ENCODE results near the gene EVL.
"Not testable (repeated sequence)": the region's sequence is repeated elsewhere in the genome, so short reads cannot be mapped to it uniquely, and the experiment has no call there.

EVL gene

DNA sequence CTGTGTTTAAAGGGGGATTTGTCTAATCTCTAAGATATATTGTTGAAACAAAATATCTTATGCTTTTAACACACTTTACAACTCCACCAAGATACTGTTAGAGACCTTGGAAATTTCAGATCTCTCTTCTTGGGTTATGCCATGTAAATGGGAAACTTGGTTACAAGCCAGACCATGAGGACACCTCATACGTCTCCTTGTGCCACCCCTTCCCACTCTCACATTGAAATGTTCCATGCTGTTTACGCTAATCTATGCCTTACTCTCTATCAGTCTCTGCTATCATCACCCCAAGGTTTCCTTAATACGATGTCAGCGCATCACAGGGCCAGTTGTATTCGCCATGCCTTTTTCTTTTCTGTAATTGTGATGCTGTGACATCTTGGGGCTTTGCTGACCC lies 107.6 kb downstream of the EVL start:
- no peak for DNase-seq (ENCODE audit: low read depth)

DNA sequence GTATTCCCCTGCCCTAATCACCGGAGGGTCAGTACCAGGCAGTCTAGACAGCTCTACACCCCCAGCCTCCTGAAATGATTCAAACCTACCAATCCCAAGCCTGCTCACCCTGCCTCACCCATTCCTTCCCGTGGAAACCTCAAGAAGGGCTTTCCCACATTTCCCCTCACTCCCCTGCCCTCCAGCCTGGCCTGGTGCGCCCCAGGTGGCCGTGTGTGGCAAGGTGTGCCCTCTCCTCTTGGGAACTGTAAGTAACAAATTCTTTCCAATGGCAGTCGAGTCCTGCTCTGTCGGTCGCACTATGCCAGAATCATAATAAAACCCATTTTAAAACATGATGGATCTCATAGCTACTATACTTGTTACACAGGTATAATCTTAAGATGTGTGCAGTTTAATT lies 108.1 kb downstream of the EVL start:
- DNase-seq (ENCODE audit: low read depth), result no peak

DNA sequence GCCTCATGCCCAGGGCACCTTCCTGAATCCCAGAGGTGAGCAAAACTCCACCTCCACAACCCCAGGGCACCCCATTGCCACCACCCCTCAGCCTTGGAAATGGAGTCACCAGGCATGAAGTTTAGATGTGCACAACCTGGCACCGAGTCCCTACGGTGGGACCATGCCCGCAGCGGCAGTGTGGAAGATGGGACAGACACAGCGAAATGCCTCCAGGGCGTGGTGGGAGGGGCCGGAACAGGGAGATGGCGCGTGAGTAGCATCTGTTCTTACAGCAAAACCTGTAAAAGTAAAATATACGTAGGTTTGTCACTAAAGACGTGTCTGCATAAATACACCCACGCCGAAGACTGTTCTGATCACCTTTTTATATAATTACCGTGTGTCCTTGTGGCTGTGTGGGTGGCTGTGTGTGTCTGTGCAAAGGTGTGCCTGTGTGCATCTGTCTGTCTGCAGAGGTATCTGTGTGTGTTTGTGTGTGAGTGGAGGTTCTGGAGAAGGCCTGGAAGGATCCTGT lies 111.6 kb downstream of the EVL start:
- DNase-seq (ENCODE audit: low read depth), result no peak

DNA sequence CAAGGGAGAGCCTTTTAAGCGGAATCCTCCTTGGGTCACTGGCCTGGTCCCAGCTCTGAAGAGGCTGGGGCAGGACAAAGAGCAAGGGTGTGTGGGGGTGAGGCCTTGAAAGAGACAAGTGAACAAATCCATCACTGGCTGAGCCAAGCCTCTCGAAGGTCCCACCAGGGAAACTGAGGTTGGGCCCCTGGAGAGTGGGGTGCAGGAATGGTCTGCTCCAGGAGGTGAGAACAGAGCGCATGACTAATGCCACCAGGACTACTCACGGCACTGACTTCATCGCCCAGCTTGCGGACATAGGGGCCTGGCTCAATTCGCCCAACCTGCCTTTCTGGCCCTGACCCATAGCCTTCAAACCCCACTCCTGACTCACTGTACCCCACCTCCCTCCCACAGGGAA lies 113.5 kb downstream of the EVL start:
- DNase-seq (ENCODE audit: low read depth), result no peak

DNA sequence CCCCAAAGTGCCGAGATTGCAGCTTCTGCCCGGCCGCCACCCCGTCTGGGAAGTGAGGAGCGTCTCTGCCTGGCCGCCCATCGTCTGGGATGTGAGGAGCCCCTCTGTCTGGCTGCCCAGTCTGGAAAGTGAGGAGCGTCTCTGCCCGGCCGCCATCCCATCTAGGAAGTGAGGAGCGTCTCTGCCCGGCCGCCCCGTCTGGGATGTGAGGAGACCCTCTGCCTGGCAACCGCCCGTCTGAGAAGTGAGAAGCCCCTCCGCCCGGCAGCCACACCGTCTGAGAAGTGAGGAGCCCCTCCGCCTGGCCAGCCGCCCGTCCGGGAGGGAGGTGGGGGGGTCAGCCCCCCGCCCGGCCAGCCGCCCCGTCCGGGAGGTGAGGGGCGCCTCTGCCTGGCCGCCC lies 115.4 kb downstream of the EVL start:
- DNase-seq (ENCODE audit: low read depth), result not testable (repeated sequence)

DNA sequence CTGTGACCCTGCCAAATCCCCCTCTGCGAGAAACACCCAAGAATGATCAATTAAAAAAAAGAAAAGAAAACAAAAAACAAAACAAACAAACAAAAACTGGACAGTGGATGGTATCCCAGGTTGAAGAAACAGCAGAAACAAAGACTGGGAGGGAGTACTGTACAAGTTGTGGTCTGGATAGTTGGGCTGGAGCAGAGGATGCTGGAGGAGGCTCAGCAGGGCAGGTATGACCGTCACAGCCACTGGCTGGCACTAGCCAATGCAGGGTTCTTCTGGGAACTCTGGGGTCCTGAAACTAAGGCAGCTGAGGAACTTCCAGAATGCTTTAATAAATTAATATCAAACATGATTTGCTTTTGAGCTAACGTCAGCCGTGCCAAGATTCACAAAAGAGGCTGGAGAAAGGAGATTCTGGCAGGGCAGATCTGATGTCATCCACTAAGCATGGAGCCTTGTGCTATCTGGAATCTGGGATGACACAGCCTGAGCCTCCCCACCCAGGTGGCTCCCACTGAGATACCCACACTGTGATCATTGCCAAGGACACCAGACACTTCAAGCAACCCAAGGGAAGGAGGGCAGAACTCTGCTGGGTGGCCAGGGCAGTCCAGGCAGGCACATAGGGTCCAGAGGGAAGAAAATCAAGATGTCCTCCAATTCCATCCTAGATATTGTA lies 116.8 kb downstream of the EVL start:
- not testable (repeated sequence) for DNase-seq (ENCODE audit: low read depth)

DNA sequence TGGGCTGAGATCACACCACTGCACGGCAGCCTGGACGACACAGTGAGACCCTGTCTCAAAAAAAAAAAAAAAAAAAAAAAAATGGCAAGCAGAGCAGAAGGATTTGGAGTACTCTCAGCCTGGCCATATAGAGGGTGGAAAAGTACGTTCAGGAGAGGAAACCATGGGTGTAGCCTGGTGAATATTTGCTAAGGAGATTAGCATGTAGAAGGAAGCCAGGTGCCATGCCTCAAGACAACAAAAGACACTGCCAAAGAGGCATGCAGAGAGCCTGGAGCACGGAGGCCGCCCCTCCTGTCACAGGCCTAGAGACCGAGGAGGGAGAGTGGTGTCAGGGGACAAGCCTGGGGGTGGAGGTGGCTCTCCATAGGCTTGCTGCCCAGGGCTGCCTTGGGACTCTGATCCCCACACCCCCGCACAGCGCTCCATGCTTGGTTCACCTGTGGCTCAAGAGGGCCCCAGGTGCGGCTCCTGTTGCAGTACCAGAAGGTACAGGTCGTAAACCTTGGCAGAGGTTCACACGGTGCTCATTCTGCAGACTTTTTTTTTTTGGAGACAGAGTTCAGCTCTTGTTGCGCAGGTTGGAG lies 122.1 kb downstream of the EVL start:
- DNase-seq (ENCODE audit: low read depth), result no peak

DNA sequence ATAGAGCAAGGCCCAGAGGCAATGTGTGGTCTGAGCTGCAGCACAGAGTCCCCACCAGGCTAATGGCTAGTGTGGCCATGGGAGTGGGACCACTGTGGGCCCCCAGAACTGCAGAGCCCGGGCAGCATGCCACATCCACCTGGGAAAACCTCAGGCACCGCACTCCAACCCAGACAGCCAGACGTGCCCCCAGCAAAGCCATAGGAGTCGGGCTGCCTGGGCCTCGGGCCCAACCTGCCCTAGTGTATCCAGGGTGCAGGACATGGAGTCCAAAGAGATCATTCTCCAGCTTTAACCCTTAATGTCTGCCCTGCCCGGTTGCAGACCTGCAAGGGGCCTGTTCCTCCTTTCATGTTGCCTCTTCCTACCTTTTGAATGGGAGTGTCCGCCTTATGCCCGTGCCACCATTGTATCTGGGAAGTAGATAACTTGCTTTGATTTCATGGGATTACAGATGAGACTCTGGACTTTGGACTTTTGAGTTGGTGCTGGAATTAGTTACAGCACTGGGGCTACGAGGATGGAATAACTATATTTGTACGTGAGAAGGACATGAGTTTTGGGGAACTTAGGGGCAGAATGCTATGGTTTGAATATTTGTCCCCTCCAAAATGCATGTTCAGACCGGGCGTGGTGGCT lies 123.3 kb downstream of the EVL start:
- no peak for DNase-seq (ENCODE audit: low read depth)

DNA sequence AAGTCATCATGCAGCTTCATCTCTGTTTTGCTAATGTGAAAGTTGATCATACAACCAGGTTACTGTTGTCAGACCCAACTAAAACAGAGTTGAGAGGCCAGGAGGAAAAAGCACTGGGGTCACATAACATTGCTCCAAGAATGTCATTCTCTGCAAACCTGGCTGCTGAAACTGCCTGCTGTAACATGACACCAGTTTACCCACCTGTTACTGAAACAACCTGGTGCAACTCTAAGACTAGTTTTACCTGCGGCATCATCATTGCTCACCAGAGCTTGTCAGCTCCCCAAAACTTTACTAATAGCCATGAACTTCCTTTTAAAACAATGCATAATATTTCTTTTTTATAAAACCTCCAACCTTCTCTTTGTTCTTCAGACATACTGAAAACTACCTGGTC lies 124.9 kb downstream of the EVL start:
- DNase-seq (ENCODE audit: low read depth), result no peak

DNA sequence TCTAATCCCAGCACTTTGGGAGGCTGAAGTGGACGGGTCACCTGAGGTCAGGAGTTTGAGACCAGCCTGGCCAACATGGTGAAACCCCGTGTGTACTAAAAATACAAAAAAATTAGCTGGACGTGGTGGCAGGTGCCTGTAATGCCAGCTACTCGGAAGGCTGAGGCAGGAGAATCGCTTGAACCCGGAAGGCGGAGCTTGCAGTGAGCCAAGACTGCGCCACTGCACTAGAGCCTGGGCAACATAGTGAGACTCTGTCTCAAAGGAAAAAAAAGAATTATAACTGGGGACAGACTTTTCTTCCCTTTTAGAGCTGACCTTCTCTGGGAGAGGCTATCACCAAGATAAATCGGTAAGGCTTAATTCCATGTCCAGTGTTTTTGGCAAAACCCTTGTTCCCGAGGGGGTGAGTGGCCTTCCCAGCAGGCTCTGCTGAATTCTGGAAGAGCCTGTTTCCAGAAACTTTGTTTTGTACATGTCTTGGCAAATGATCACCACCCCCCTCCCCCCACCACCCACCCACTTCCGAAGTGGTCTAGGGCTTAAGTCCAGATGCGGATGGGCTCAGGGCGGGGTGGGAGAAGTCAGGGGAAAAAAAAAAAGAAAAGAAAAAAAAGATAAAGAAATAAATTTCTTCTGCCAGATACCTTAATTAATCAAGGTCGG lies 126.5 kb downstream of the EVL start:
- DNase-seq (ENCODE audit: low read depth), result no peak

DNA sequence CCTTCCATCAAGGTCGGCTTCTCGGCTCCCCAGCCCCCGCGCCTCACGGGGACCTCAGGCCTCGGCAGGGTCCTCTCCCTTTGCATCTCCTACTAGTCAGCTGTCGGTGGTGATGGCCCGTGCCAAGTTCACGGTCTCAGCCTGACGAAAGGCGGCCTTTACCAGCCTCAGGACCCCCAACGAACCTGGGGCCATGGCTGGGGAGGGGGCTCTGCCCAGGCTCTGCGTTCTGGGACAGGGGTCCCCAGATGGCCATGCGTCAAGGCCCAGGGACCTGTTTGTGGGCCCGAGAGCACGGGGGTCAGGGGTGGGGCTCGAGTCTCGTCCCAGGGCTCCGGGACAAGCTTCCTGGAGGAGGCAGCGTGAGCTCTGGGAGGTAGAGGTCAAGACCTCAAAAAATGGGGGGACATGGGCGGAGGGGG lies 127.0 kb downstream of the EVL start:
- DNase-seq (ENCODE audit: low read depth), result no peak

DNA sequence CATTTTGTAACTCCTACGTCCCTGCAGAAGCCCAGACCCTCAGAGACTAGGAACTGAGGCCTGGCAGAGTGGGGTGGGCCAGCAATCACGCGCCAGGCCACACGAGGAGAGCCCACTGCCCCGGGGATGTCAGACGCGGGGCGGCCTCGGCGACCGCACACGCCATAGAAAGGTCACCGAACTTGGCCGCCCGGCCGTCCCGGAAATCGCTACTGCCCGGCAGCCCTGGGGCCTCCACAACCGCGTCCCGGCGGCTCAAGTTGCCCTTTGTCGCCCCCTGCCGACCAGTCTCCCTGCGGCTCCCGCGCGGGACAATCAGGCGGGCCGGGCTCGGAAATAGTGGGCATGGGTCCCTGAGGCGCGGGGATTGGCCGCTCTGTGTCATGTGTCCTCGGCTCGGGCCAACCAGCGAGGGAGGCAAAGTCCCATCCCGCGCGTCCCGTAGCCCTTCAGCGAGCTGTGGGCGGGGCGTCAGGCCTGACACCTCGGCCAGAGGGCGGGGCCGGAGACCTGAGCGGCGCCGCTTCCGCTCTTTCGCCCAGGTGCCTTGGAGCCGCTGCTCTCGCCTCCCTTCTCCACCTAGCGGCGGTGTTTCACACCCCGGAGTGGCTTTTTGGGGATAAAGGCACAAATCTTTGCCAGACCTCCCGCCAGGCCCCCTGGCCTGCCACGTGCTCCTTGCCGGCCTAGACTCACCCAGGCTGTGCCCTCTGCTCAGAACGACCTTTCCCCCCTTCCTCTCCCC lies 127.6 kb downstream of the EVL start:
- peak; percentile 91 for DNase-seq (ENCODE audit: low read depth)

Data from stromal cell of bone marrow (primary cell).